Lower leg skin (tissue), 4 donors: ENCODE data around the gene SIL1. TPM values are rescaled to one million over a fixed set of nuclear protein-coding genes. Genes with fewer than 3 reads are reported as not detected.

ENCODE experiments used
- DNase-seq, 2 donors: peaks; one replicate each; pipeline ENCODE4 v3.0.0-alpha.2; 2019; ENCODE audit warnings: low spot score in 2 of 2
- H3K4me3 ChIP-seq: fragments of 200-600 bp; sonication (generic); 2 replicates; pipeline ENCODE4 v1.5.1; 2017; ENCODE audit warnings: mild to moderate bottlenecking, low read depth; ENCODE audit not compliant: poor library complexity, severe bottlenecking
- POLR2A ChIP-seq, 2 donors: fragments of 450-650 bp; IDR thresholded peaks; one replicate each; pipeline ENCODE4 v1.6.1; 2016 to 2017; ENCODE audit warnings: antibody characterized with exemption in 2 of 2, mild to moderate bottlenecking in 1 of 2, moderate library complexity in 1 of 2
- WGBS, 2 donors: methylation state at CpG; one replicate each; pipeline ENCODE4 v1.1.5; 2018; 5-methylcytosine and 5-hydroxymethylcytosine counted together
- intact Hi-C: fragments of 100-400 bp; cut with DNase I; formaldehyde crosslinking; loops from one replicate; pipeline ENCODE4 v1.15.0; 2023; ENCODE audit warnings: low total_unique reads
- total RNA-seq, 4 donors: library from RNA; depleted of rRNA; stranded (reverse); fragments of >200 nt; gene quantifications; one replicate each; pipeline ENCODE4 v1.1.0, GENCODE V29; 2016
- TF ChIP-seq, protein P1 (sequence below), 3 donors: fragments of 450-650 bp; IDR thresholded peaks; one replicate each; pipeline ENCODE4 v1.5.1; 2016; ENCODE audit warnings: antibody characterized with exemption in 3 of 3, mild to moderate bottlenecking in 3 of 3, moderate library complexity in 2 of 3

SIL1 gene
- total RNA-seq = 10 to 100 TPM; 35.1 to 45.4 (median 39.3) TPM

- H3K4me3 ChIP-seq = peak within 1 kb of the TSS; percentile 66
- 1 to 2% methylated on average over 38 to 41 of the region's 61 CpGs for WGBS, 2 donors
- DNase-seq = peak; percentile 95 to 99
- TF ChIP-seq, protein P1, sequence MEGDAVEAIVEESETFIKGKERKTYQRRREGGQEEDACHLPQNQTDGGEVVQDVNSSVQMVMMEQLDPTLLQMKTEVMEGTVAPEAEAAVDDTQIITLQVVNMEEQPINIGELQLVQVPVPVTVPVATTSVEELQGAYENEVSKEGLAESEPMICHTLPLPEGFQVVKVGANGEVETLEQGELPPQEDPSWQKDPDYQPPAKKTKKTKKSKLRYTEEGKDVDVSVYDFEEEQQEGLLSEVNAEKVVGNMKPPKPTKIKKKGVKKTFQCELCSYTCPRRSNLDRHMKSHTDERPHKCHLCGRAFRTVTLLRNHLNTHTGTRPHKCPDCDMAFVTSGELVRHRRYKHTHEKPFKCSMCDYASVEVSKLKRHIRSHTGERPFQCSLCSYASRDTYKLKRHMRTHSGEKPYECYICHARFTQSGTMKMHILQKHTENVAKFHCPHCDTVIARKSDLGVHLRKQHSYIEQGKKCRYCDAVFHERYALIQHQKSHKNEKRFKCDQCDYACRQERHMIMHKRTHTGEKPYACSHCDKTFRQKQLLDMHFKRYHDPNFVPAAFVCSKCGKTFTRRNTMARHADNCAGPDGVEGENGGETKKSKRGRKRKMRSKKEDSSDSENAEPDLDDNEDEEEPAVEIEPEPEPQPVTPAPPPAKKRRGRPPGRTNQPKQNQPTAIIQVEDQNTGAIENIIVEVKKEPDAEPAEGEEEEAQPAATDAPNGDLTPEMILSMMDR (IDR thresholded peaks at IDR 0.05) = no peak
- TF ChIP-seq POLR2A (IDR thresholded peaks at IDR 0.05) = peak in 1 of 2 donors; percentile 71
- intact Hi-C loops = no loop called here
Observed at GRCh38 chr5:139197710-139198669, at the start of gene SIL1. Gene SIL1, minus strand, starts transcription at chr5:139198368. Its CDS starts 70,525 bp downstream, at chr5:139127843.

DNA sequence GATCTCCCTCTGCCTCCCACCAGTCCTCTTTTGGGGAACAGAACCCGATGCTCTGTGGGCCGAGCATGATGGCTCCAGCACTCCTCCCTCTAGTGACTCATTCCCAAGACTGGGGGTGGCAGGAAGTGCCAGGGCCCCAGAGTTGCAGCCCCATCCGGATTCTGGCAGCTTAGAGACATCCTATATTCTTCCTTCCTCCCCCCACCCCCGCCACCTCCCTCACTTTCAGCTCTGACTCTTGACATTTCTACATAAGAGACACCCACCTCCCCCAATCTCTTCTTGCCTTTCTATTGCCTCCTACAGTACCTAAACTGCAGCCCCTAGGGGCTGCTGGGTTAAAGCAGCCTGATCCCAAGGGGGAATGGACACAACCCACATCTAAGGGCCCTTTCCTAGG, 48.2 kb upstream of the SIL1 start:
- 27 to 36% methylated on average over 4 of the region's 4 CpGs for WGBS, 2 donors
- intact Hi-C loops = no loop called here

DNA sequence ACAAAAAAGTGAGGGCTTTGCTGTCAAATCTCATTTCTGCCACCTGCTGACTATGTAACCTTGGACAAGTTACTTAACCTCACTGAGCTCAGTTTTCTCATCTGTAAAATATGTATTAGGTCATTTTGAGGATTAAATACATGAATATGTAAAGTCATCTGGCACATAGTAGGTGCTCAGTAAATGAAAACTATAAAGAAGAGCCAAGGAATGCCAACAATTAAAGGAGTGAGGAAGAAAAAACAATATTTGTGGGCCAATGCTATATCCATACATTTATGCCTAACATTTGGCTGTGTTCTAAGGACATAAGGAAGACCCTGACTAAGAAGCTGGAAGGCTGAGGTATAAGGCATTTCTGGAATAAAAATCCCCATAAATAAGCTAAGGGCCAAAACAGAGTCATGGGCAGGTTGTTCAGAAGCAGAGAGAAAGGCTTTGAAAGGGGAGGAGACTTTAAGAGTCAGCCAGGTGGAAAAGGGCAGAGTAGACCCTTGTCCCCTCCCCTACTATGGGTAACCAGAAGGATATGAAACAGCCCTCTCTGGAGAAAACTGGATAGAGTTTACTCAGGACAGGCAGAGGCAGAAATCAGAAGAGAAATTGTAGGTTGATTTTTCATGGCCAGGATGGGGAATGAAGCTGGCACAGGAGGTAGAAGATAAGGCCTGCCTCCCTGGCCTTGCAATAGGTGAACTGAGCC, 47.6 kb upstream of the SIL1 start:
- no peak for DNase-seq
- H3K4me3 ChIP-seq = no peak overlapping the region
- TF ChIP-seq POLR2A (IDR thresholded peaks at IDR 0.05) = no peak
- TF ChIP-seq, protein P1 (IDR thresholded peaks at IDR 0.05) = no peak
- intact Hi-C loops = no loop called here

More for the DNA sequence above, 48.2 kb upstream of the SIL1 start:
- DNase-seq = no peak
- no peak for TF ChIP-seq POLR2A (IDR thresholded peaks at IDR 0.05)
- TF ChIP-seq, protein P1 (IDR thresholded peaks at IDR 0.05) = no peak
- no peak overlapping the region for H3K4me3 ChIP-seq

GRCh38 chr5:139243425-139243970, 45.3 kb upstream of the SIL1 start:
- WGBS, 2 donors = 70 to 73% methylated on average over 4 of the region's 4 CpGs
- no peak for TF ChIP-seq POLR2A (IDR thresholded peaks at IDR 0.05)
- TF ChIP-seq, protein P1 (IDR thresholded peaks at IDR 0.05) = no peak
- no peak for DNase-seq
- intact Hi-C loops = no loop called here
- no peak overlapping the region for H3K4me3 ChIP-seq

DNA sequence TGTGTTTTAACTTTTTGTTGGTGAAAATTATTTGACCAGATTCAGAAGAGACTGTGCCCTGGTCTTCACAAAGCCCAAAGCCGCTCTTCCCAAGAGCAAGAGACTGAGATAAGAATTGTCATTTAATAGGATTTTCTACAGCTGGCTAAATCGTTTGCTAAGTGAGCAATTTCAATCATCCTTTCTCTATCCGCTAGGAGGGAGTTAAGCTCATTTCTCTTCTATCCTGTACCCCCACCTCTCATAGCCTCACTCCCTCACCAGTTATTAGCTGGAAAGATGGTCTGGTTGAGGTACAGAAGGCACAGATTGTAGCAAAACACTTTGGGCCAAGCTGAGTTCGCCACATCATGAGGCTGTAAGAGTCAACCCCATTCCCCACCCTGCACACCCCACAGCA, 43.0 kb upstream of the SIL1 start:
- WGBS, 2 donors = 86 to 91% methylated on average over 4 of the region's 4 CpGs
- no peak overlapping the region for H3K4me3 ChIP-seq
- DNase-seq = no peak
- TF ChIP-seq, protein P1 (IDR thresholded peaks at IDR 0.05) = no peak
- TF ChIP-seq POLR2A (IDR thresholded peaks at IDR 0.05) = no peak
- intact Hi-C loops = no loop called here
